ENCODE data around the gene TNRC6B. TPM values are rescaled to one million over a fixed set of nuclear protein-coding genes. Genes with fewer than 3 reads are reported as not detected.

Gene TNRC6B
- total and polyA plus RNA-seq, 4 donors, result 6.2 to 70.4 (median 26.5) TPM

DNA sequence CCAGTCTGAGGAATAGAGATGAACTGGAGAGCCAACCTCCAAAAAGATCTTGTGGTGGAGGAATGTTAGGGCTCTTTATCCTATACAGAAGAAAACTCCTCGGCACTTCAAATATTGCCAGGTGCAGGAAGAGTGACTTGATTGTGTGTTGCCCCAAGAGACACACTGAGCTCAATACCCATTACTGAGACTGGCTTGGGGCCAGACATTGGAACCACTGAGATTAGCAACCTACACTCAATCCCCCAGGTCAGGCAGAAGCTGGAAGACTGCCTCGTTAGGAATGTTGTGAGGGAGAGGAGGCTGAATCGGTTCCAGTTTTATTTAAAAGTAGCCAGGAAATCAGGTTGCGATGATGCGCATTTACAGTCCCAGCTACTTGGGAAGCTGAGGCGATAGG, 190.3 kb downstream of the TNRC6B start:
- 92 to 94% methylated on average over 6 of the region's 6 CpGs for WGBS, 2 donors
- H3K27me3 ChIP-seq (ENCODE audit: control insufficient read depth in 3 of 3, insufficient read depth in 3 of 3, low read length in 2 of 3), result no peaks in the 10 kb centered on the region
- no peak for TF ChIP-seq CTCF (IDR thresholded peaks at IDR 0.05; ENCODE audit: control extremely low read depth, extremely low read depth)
- ATAC-seq (ENCODE audit: insufficient read depth, low FRiP score) (no peak), DNase-seq (no peak)
- H3K9me3 ChIP-seq (ENCODE audit: control insufficient read depth in 4 of 4, insufficient read depth in 3 of 4, low read length in 3 of 4), result no peaks in the 10 kb centered on the region
- peaks cover 26 to 38% (median 31%) of the 10 kb centered on the region in 4 donors for H3K36me3 ChIP-seq (ENCODE audit: control insufficient read depth in 4 of 4, insufficient read depth in 4 of 4, low read length in 4 of 4)
- no peak overlapping the region for H3K9ac ChIP-seq (ENCODE audit: insufficient read depth in 1 of 2, low read length in 2 of 2)
- no peak overlapping the region for H3K27ac ChIP-seq (ENCODE audit: low read depth in 1 of 2, low read length in 1 of 2)
- peaks cover 0 to 8% (median 5%) of the 10 kb centered on the region in 5 donors for H3K4me1 ChIP-seq (ENCODE audit: control insufficient read depth in 5 of 5, insufficient read depth in 5 of 5, low read length in 5 of 5)
- H3K4me3 ChIP-seq, result no peak overlapping the region

DNA sequence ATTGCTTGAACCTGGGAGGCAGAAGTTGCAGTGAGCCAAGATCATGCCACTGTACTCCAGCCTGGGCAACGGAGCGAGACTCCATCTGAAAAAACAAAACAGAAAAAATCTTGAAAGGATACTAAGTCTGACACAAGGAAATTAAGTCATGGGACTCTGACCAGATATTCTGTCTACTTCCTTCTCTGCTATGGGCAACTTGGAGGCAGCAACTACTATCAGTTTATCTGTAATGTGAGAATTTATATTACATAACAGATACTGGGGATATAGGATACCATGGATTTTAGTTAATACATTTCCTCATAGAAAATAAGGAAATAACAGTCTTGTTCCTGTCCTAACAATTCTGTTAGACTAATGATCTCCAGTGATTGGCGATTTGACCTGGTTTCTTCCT, 191.1 kb downstream of the TNRC6B start:
- no peak for ATAC-seq (ENCODE audit: insufficient read depth, low FRiP score)
- no peaks in the 10 kb centered on the region for H3K9me3 ChIP-seq (ENCODE audit: control insufficient read depth in 4 of 4, insufficient read depth in 3 of 4, low read length in 3 of 4)
- H3K9ac ChIP-seq (ENCODE audit: insufficient read depth in 1 of 2, low read length in 2 of 2), result no peak overlapping the region
- peaks cover 0 to 9% (median 5%) of the 10 kb centered on the region in 5 donors for H3K4me1 ChIP-seq (ENCODE audit: control insufficient read depth in 5 of 5, insufficient read depth in 5 of 5, low read length in 5 of 5)
- peaks cover 26 to 34% (median 29%) of the 10 kb centered on the region in 4 donors for H3K36me3 ChIP-seq (ENCODE audit: control insufficient read depth in 4 of 4, insufficient read depth in 4 of 4, low read length in 4 of 4)
- DNase-seq, result no peak
- no peak overlapping the region for H3K4me3 ChIP-seq
- TF ChIP-seq CTCF (IDR thresholded peaks at IDR 0.05; ENCODE audit: control extremely low read depth, extremely low read depth), result no peak
- no peaks in the 10 kb centered on the region for H3K27me3 ChIP-seq (ENCODE audit: control insufficient read depth in 3 of 3, insufficient read depth in 3 of 3, low read length in 2 of 3)
- 79 to 85% methylated on average over 3 of the region's 3 CpGs for WGBS, 2 donors
- H3K27ac ChIP-seq (ENCODE audit: low read depth in 1 of 2, low read length in 1 of 2), result no peak overlapping the region

DNA sequence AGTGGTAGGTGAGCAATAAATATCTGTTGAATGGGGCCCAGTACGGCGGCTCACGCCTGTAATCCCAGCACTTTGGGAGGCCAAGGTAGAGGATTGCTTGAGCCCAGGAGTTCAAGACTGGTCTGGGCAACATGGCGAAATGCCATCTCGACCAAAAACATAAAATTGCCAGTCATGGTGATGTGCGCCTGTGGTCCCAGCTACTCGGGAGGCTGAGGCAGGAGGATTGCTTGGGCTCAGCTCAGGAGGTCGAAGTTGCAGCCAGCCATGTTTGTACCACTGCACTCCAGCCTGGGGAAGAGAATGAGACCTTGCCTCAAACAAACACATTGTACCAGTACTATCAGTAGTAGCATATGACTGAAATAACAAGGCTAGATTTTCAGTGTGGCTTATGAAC, 196.8 kb downstream of the TNRC6B start:
- H3K4me1 ChIP-seq (ENCODE audit: control insufficient read depth in 5 of 5, insufficient read depth in 5 of 5, low read length in 5 of 5), result peaks cover 0 to 9% (median 5%) of the 10 kb centered on the region in 5 donors
- DNase-seq, result no peak

More for the DNA sequence above, 196.8 kb downstream of the TNRC6B start:
- no peak for ATAC-seq (ENCODE audit: insufficient read depth, low FRiP score)
- no peak for TF ChIP-seq CTCF (IDR thresholded peaks at IDR 0.05; ENCODE audit: control extremely low read depth, extremely low read depth)
- Histone ChIP-seq H3K9me3 (ENCODE audit: control insufficient read depth in 4 of 4, insufficient read depth in 3 of 4, low read length in 3 of 4) (no peaks in the 10 kb centered on the region), H3K9ac (ENCODE audit: insufficient read depth in 1 of 2, low read length in 2 of 2) (no peak overlapping the region), H3K4me3 (no peak overlapping the region), H3K27me3 (ENCODE audit: control insufficient read depth in 3 of 3, insufficient read depth in 3 of 3, low read length in 2 of 3) (no peaks in the 10 kb centered on the region), H3K27ac (ENCODE audit: low read depth in 1 of 2, low read length in 1 of 2) (no peak overlapping the region), H3K36me3 (ENCODE audit: control insufficient read depth in 4 of 4, insufficient read depth in 4 of 4, low read length in 4 of 4) (peaks cover 0 to 2% (median 0%) of the 10 kb centered on the region in 4 donors)
- 93 to 96% methylated on average over 8 of the region's 8 CpGs for WGBS, 2 donors

Measured in lung (tissue), 12 donors.